T-helper 17 cell (primary cell): ENCODE data around the gene IGF2R. TPM values are rescaled to one million over a fixed set of nuclear protein-coding genes. Genes with fewer than 3 reads are reported as not detected.
"Not testable (repeated sequence)": the region's sequence is repeated elsewhere in the genome, so short reads cannot be mapped to it uniquely, and the experiment has no call there.

Experiments used
- ATAC-seq: fragments of 150-1000 bp; cut with Tn5 transposase; 2 replicates; pipeline ENCODE4 v1.10.0; 2021; ENCODE audit warnings: mild to moderate bottlenecking, moderate library complexity
- DNase-seq, 3 donors: peaks; one replicate each; pipeline versions ENCODE4 v3.0.0 to v3.0.0-alpha.2; 2020 to 2021
- H3K9me3 ChIP-seq: one replicate; pipeline ENCODE4 v1.7.0; 2013; ENCODE audit warnings: low read length, mild to moderate bottlenecking; ENCODE audit not compliant: control insufficient read depth, poor library complexity, severe bottlenecking
- H3K27ac Mint-ChIP-seq: one replicate; pipeline ENCODE4 v1.8.0; 2022; ENCODE audit warnings: mild to moderate bottlenecking, moderate library complexity, mixed read lengths
- H3K27me3 Mint-ChIP-seq: one replicate; pipeline ENCODE4 v1.8.0; 2022; ENCODE audit warnings: mixed read lengths
- H3K36me3 Mint-ChIP-seq: one replicate; pipeline ENCODE4 v1.8.0; 2022; ENCODE audit warnings: low read depth, mixed read lengths
- H3K4me1 Mint-ChIP-seq: one replicate; pipeline ENCODE4 v1.8.0; 2022; ENCODE audit warnings: mild to moderate bottlenecking, mixed read lengths
- H3K4me3 Mint-ChIP-seq: one replicate; pipeline ENCODE4 v1.8.0; 2022; ENCODE audit warnings: mild to moderate bottlenecking, moderate library complexity, mixed read lengths
- total RNA-seq, 4 donors: library from RNA in 2 of 4; stranded (reverse) in 2 of 4; gene quantifications; one replicate each; pipeline ENCODE4 v1.2.3 and lab custom pipeline; 2022 to 2026

IGF2R gene, protein sequence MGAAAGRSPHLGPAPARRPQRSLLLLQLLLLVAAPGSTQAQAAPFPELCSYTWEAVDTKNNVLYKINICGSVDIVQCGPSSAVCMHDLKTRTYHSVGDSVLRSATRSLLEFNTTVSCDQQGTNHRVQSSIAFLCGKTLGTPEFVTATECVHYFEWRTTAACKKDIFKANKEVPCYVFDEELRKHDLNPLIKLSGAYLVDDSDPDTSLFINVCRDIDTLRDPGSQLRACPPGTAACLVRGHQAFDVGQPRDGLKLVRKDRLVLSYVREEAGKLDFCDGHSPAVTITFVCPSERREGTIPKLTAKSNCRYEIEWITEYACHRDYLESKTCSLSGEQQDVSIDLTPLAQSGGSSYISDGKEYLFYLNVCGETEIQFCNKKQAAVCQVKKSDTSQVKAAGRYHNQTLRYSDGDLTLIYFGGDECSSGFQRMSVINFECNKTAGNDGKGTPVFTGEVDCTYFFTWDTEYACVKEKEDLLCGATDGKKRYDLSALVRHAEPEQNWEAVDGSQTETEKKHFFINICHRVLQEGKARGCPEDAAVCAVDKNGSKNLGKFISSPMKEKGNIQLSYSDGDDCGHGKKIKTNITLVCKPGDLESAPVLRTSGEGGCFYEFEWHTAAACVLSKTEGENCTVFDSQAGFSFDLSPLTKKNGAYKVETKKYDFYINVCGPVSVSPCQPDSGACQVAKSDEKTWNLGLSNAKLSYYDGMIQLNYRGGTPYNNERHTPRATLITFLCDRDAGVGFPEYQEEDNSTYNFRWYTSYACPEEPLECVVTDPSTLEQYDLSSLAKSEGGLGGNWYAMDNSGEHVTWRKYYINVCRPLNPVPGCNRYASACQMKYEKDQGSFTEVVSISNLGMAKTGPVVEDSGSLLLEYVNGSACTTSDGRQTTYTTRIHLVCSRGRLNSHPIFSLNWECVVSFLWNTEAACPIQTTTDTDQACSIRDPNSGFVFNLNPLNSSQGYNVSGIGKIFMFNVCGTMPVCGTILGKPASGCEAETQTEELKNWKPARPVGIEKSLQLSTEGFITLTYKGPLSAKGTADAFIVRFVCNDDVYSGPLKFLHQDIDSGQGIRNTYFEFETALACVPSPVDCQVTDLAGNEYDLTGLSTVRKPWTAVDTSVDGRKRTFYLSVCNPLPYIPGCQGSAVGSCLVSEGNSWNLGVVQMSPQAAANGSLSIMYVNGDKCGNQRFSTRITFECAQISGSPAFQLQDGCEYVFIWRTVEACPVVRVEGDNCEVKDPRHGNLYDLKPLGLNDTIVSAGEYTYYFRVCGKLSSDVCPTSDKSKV (N-terminal part only)
- 10 to 100 TPM; 56.7 to 59.5 TPM for total RNA-seq
- 219 to 329 reads per million in 2 donors for total RNA-seq (lab: John Stamatoyannopoulos, UW)

DNA sequence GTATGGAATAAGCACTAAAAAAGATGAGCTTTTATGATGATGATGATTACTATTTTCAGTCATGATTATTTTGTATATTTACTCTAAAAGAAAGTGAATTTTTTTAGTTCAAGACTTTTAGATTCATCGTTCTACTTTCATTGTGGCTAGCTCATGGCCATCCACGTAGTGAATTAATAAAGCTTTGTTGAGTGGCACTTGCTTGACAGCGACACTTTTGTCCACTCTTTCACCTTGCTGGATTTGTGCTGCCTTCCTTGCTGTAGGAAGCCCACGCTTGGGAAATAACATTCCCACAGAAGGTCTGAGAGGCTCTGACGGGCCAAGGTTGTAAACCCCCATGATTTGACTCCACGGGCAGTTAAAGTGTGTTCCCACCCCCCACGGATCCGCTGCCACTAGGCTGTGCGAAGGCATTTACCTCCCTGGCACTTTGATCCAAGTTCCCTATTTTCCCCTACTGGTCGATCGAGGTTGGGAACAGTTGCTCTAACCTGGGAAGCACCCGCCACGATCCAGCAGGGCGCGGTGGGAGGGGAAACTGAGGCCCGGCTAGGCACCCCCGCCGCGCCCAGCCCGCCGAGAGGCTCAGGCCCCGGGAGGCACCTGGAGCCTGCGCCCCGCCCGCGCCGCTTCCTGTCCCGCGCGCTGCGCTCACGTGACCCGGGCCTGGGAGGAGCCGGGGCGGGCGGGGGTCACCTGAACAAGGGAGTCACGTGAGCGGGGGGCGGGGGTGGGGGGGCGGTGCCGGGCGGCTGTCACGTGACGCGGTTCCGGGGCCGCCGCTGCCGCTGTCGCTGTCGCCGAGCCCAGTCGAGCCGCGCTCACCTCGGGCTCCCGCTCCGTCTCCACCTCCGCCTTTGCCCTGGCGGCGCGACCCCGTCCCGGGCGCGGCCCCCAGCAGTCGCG is at the start of gene IGF2R:
TSS of gene IGF2R (plus strand) at position 788 of the 909 bp plus-strand sequence. CDS start 165 bp downstream, outside the sequence.
- peak within 1 kb of the TSS; percentile 85 for H3K27ac Mint-ChIP-seq
- no peaks in the 10 kb centered on the region for H3K36me3 Mint-ChIP-seq
- peaks cover 31% of the 10 kb centered on the region for H3K4me1 Mint-ChIP-seq
- peak within 1 kb of the TSS; percentile 91 for H3K4me3 Mint-ChIP-seq
- no peaks in the 10 kb centered on the region for H3K27me3 Mint-ChIP-seq
- ATAC-seq, result peak; percentile 94
- no peaks in the 10 kb centered on the region for H3K9me3 ChIP-seq
- DNase-seq, result peak; percentile 90 to 97 (median 91)

DNA sequence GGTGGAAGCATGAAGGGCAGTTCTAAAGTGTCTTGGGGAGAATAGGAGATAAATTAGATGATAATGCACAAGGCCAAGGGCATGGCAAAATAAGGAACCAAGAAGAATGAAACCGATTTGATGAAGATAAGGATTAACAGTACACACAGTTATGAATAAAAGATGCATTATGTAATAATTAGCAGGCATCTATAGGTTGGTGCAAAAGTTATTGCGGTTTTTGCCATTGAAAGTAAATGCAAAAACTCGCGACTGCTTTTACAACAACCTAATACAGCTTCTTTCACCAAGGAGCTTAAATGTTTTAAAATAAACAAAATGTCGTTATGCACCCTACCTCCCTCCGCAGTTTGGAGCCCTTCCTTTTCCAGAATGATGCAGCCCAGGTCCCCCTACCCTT is 49.1 kb upstream of the IGF2R start:
- H3K27ac Mint-ChIP-seq, result no peak overlapping the region

DNA sequence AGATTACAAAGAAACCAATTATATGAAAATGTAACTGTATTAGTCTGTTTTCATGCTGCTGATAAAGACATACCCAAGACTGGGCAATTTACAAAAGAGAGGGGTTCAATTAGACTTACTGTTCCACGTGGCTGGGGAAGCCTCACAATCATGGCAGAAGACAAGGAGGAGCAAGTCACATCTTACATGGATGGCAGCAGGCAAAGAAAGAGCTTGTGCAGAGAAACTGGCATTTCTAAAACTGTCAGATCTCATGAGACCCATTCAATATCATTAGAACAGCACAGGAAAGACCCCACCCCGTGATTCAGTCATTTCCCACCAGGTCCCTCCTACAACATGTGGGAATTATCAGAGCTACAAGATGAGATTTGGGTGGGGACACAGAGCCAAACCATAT is 44.7 kb upstream of the IGF2R start:
- not testable (repeated sequence) for H3K27me3 Mint-ChIP-seq, ATAC-seq, H3K36me3 Mint-ChIP-seq, H3K27ac Mint-ChIP-seq, H3K9me3 ChIP-seq, H3K4me1 Mint-ChIP-seq, H3K4me3 Mint-ChIP-seq, DNase-seq

More for the DNA sequence above, 49.1 kb upstream of the IGF2R start:
- no peak for ATAC-seq
- Mint-ChIP-seq H3K4me1 (no peaks in the 10 kb centered on the region), H3K4me3 (no peak overlapping the region), H3K27me3 (peaks cover 26% of the 10 kb centered on the region), H3K36me3 (no peaks in the 10 kb centered on the region)
- DNase-seq, result no peak
- H3K9me3 ChIP-seq, result no peaks in the 10 kb centered on the region

DNA sequence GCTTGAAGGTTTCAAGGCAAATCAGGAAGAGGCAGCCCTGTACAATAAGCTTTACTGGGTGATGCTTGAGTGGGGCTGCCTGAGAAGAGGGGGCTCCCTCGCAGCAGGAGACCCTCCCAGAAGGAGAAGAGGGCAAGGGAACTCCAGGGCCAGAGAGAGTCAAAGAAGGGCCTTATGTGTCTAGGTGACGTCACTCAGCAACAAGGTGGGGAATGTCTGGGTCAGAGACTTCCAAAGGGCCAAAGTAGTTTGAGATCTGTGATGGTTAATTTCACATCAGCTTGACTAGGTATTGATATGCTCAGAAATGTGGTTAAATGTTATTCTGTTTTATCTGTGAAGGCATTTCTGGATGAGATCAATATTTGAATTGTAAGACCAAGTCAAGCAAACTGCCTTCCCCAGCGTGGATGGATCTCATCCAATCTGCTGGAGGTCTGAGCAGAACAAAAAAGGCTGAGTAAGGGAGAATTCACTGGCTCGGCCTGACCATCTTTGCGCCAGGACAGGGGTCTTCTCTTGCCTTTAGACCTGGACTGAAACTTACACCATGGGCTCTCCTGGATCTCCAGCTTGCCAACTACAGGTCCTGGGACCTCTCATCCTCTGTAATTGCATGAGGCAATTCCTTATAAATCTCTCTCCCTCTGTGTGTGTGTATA is 42.2 kb upstream of the IGF2R start:
- no peaks in the 10 kb centered on the region for H3K27me3 Mint-ChIP-seq
- H3K4me3 Mint-ChIP-seq, result no peak overlapping the region
- H3K36me3 Mint-ChIP-seq, result no peaks in the 10 kb centered on the region
- ATAC-seq (no peak), DNase-seq (no peak)
- no peaks in the 10 kb centered on the region for H3K9me3 ChIP-seq
- H3K4me1 Mint-ChIP-seq, result peaks cover 20% of the 10 kb centered on the region
- H3K27ac Mint-ChIP-seq, result no peak overlapping the region

DNA sequence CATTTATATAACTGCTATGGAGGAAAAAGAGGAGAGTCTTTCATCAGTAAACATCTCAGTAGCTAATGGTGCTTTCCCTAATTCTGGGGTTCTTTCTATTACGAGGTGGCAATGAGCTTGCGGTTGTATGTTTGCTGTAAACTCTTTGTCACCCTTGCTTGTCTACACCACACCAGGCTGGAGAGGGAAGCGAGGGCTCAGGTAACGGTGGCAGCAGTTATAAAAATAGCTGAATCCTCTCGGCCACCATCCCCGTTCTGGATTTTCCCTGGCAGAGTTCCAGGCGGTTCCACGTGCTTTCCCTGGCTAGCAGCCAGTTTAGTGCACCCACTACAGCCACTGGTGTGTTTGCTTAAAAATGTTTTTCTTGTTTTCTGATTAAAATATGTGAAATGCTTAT is 39.1 kb upstream of the IGF2R start:
- Mint-ChIP-seq H3K4me3 (peak overlapping the region; percentile 69), H3K27me3 (no peaks in the 10 kb centered on the region)
- ATAC-seq, result peak; percentile 96

DNA sequence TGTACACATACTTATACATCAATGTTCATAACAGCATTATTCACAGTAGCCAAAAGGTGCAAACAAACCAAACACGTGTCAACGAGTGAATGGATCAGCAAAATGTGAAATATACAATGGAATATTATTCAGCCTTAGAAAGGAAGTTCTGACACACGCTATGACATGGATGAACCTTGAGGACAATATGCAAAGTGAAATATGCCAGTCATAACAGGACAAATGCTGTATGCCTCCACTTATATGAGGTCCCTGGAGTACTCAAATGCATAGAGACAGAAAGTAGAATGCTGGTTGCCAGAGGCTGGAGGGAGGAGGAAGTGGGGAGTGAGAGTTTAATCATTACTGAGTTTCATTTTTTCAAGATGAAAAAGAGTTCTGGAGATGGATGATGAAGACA is 37.8 kb upstream of the IGF2R start:
- Mint-ChIP-seq H3K4me3 (peak overlapping the region; percentile 69), H3K4me1 (peaks cover 22% of the 10 kb centered on the region), H3K36me3 (no peaks in the 10 kb centered on the region), H3K27ac (peak overlapping the region; percentile 83), H3K27me3 (peaks cover 4% of the 10 kb centered on the region)
- ATAC-seq, result no peak
- no peaks in the 10 kb centered on the region for H3K9me3 ChIP-seq
- DNase-seq, result no peak

More for the DNA sequence above, 39.1 kb upstream of the IGF2R start:
- H3K36me3 Mint-ChIP-seq, result no peaks in the 10 kb centered on the region
- H3K27ac Mint-ChIP-seq, result peak overlapping the region; percentile 83
- H3K4me1 Mint-ChIP-seq, result peaks cover 22% of the 10 kb centered on the region
- no peaks in the 10 kb centered on the region for H3K9me3 ChIP-seq
- peak; percentile 37 to 74 (median 65) for DNase-seq

DNA sequence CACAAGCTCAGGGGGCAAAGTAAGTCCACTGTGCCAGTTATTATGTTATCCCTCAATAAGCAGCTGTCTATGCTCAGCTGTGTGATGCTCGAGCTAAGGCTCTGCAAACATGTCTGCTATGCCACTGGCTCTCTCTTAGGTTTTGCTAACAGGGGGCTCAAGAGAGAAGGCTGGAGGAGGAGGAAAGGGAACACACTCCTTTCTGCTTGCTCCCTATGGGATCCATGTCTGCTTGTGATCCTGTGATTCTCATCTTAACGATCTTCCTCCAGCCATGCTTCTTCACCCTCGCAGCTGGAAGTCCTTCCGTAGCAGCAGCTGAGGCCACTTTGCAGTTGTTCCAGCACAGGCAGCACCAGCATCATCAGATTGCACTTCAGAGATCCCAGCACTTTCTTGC is 37.0 kb upstream of the IGF2R start:
- DNase-seq (no peak), ATAC-seq (no peak)
- H3K27ac Mint-ChIP-seq, result peak overlapping the region; percentile 39
- no peaks in the 10 kb centered on the region for H3K36me3 Mint-ChIP-seq
- H3K27me3 Mint-ChIP-seq, result peaks cover 4% of the 10 kb centered on the region
- peaks cover 22% of the 10 kb centered on the region for H3K4me1 Mint-ChIP-seq
- no peaks in the 10 kb centered on the region for H3K9me3 ChIP-seq
- H3K4me3 Mint-ChIP-seq, result no peak overlapping the region

DNA sequence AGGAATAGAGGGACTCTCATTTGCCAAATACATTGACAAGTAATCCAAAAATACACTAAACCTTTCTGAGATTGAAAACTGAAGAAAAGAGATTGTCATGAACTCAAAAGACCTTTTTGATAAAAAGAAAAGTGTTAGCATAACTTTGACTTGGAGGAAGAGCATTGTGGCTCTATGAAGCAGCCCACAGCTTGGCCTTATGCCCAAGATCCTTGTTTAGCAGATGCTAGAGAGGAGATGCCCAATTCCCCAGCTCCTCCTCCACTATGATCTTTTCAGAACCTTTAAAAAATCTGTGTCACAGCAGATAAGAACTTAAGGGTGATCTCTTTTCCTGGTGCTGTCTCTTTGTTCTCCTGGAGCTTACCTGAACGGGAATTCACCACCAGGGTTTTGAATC is 35.8 kb upstream of the IGF2R start:
- no peaks in the 10 kb centered on the region for H3K9me3 ChIP-seq
- no peak for ATAC-seq
- Mint-ChIP-seq H3K27me3 (peaks cover 4% of the 10 kb centered on the region), H3K27ac (no peak overlapping the region), H3K36me3 (no peaks in the 10 kb centered on the region), H3K4me1 (peaks cover 22% of the 10 kb centered on the region), H3K4me3 (no peak overlapping the region)
- no peak for DNase-seq

DNA sequence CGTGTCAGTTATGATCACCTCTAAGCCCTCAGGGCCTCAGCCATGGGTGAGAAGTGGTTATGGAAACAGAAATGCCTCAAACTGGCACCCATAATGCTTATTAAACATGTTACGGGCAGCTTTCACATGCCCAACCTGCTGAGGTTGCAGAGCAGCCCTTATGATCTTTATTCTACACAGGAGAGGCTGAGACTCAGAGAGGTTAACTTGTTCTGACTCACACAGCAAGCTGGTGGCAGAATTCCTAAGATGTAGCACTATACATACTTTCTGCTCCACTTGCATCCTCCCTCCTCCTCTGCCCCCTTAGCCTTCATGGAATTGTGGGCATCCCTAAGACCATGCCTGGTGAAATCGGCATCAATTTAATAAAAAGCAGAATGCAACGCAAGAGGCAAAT is 34.7 kb upstream of the IGF2R start:
- H3K9me3 ChIP-seq, result no peaks in the 10 kb centered on the region
- no peak overlapping the region for H3K4me3 Mint-ChIP-seq

DNA sequence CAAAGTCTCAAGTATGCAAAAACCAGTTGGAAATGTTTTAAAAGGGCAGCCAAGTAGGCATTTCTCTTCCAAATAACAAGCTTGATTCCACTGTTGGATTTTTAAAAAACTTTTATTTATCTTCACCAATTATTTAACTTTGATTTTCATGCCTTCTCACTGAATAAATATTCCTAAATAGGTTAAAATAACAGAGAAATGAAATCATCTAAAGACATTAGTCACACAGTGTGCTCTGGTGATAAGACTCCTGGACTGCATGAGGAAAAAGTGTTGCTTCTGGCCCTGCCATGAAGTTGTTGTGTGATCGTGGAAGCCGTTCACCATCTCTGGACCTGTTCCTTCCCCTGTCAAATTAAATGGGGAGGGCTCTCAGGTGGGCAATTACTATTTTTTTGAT is 33.8 kb upstream of the IGF2R start:
- DNase-seq (no peak), ATAC-seq (no peak)
- no peaks in the 10 kb centered on the region for H3K9me3 ChIP-seq
- H3K27me3 Mint-ChIP-seq, result peaks cover 4% of the 10 kb centered on the region
- H3K4me3 Mint-ChIP-seq, result no peak overlapping the region
- no peaks in the 10 kb centered on the region for H3K36me3 Mint-ChIP-seq
- H3K4me1 Mint-ChIP-seq, result peaks cover 14% of the 10 kb centered on the region
- no peak overlapping the region for H3K27ac Mint-ChIP-seq

More for the DNA sequence above, 34.7 kb upstream of the IGF2R start:
- ATAC-seq, result no peak
- H3K4me1 Mint-ChIP-seq, result peaks cover 21% of the 10 kb centered on the region
- peaks cover 4% of the 10 kb centered on the region for H3K27me3 Mint-ChIP-seq
- no peaks in the 10 kb centered on the region for H3K36me3 Mint-ChIP-seq
- no peak for DNase-seq
- no peak overlapping the region for H3K27ac Mint-ChIP-seq

DNA sequence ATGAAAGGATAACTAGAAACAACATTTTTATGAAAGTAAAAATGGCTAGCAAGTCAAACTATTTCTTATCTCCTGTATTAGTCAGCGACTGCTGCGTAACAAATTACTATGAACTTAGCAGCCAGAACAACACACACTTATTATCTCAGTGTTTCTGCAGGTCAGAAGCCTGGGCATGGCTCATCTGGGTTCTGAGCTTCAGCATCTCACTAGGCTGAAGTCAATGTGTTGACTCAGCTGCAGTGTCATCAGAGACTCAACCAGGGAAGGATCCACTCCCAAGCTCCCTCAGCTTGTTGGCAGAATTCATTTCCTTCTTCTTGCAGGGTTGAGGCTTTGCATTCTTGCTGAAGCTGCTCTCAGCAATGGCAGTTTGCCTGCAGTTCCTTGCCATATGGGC is 33.2 kb upstream of the IGF2R start:
- DNase-seq (no peak), ATAC-seq (no peak)
- Mint-ChIP-seq H3K4me3 (no peak overlapping the region), H3K4me1 (peaks cover 10% of the 10 kb centered on the region), H3K27me3 (peaks cover 4% of the 10 kb centered on the region), H3K27ac (no peak overlapping the region), H3K36me3 (no peaks in the 10 kb centered on the region)
- H3K9me3 ChIP-seq, result no peaks in the 10 kb centered on the region
